HCT116 (cell line): Measurements from ENCODE around the gene SNTG2. TPM values are rescaled to one million over a fixed set of nuclear protein-coding genes. Genes with fewer than 3 reads are reported as not detected.

ENCODE experiments used
- ATAC-seq: fragments of 200-7000 bp; cut with Tn5 transposase; 2 replicates; pipeline ENCODE4 v1.9.1; 2020; ENCODE audit warnings: mild to moderate bottlenecking, moderate library complexity
- BruUV-seq: library from RNA; stranded (reverse); fragments of 400-500 nt; replicated peaks from 2 replicates; lab custom pipeline; 2021; lab: Mats Ljungman, UMichigan
- CTCF ChIA-PET: fragments of 300-600 bp; sonication (Branson Sonifier 250); formaldehyde crosslinking; loops from one replicate; lab custom pipeline; 2021; ENCODE audit warnings: antibody characterized with exemption; lab: Charles Lee
- POLR2A ChIA-PET: fragments of 300-600, 350-600 bp; sonication (Branson Sonifier 250); formaldehyde crosslinking; loops from one replicate; lab custom pipeline; 2021; ENCODE audit warnings: antibody characterized with exemption; lab: Charles Lee
- RAD21 ChIA-PET, 2 experiments: fragments of 300-600 bp; sonication (Branson Sonifier 250); formaldehyde crosslinking; loops; one replicate each; lab custom pipeline; 2023; ENCODE audit warnings: low total read pairs in 2 of 2; ENCODE audit not compliant: uncharacterized antibody in 2 of 2, unreplicated experiment in 2 of 2, low non-redundant PET in 1 of 2; lab: Charles Lee
- DNase-seq: peaks from one replicate; pipeline ENCODE4 v3.0.0-alpha.2; 2010; ENCODE audit warnings: low read depth, low spot score
- H2AFZ ChIP-seq: fragments of 200-600 bp; shearing (Covaris generic), sonication (generic); 2 replicates; pipeline ENCODE4 v1.6.1; 2017; ENCODE audit warnings: low read depth, mixed run types, mixed read lengths, antibody characterized with exemption, low read length; ENCODE audit not compliant: poor library complexity, severe bottlenecking
- H3K27ac ChIP-seq: 2 replicates; pipeline ENCODE4 v1.5.1; 2012; ENCODE audit warnings: low read depth, low read length
- H3K27me3 ChIP-seq: fragments of 200-600 bp; sonication (generic); 2 replicates; pipeline ENCODE4 v1.6.1; 2016; ENCODE audit warnings: mixed run types, low read length, mixed read lengths; ENCODE audit not compliant: insufficient read depth
- H3K36me3 ChIP-seq, 2 experiments: fragments of 200-500 bp in 1 of 2; fragments of 200-600 bp in 1 of 2; sonication (Bioruptor generic) in 1 of 2; sonication (generic) in 1 of 2; 2 replicates each; pipeline versions ENCODE4 v1.5.1 to v1.6.1; 2014 to 2016; ENCODE audit warnings: low read length in 2 of 2, inconsistent platforms in 1 of 2, mixed read lengths in 1 of 2, mixed run types in 1 of 2; ENCODE audit not compliant: insufficient read depth in 2 of 2, control insufficient read depth in 1 of 2
- H3K4me1 ChIP-seq, 2 experiments: fragments of 200-600 bp in 1 of 2; sonication (generic) in 1 of 2; 2 replicates each; pipeline versions ENCODE4 v1.5.1 to v1.6.1; 2012 to 2017; ENCODE audit warnings: low read length in 2 of 2, inconsistent platforms in 1 of 2, mild to moderate bottlenecking in 1 of 2, mixed read lengths in 1 of 2, mixed run types in 1 of 2, moderate library complexity in 1 of 2; ENCODE audit not compliant: insufficient read depth in 2 of 2, control insufficient read depth in 1 of 2
- H3K4me2 ChIP-seq: fragments of 200-600 bp; sonication (generic); 2 replicates; pipeline ENCODE4 v1.6.1; 2017; ENCODE audit warnings: mixed run types, low read length, mixed read lengths
- H3K4me3 ChIP-seq, 2 experiments: fragments of 200-600 bp in 1 of 2; sonication (generic) in 1 of 2; replicated peaks in 1 of 2; 2 replicates each; pipeline ENCODE4 v1.5.1; 2011 to 2016; ENCODE audit warnings: low read length in 2 of 2, control low read depth in 1 of 2, low read depth in 1 of 2, mild to moderate bottlenecking in 1 of 2, mixed read lengths in 1 of 2, mixed run types in 1 of 2
- H3K79me2 ChIP-seq: fragments of 200-600 bp; sonication (generic); 2 replicates; pipeline ENCODE4 v1.6.1; 2017; ENCODE audit warnings: mild to moderate bottlenecking, mixed run types, low read length, moderate library complexity, mixed read lengths; ENCODE audit not compliant: insufficient read depth
- H3K9ac ChIP-seq: fragments of 200-600 bp; sonication (generic); 2 replicates; pipeline ENCODE4 v1.6.1; 2016; ENCODE audit warnings: low read length, mixed read lengths
- H3K9me2 ChIP-seq: fragments of 200-600 bp; sonication (generic), shearing (Covaris generic); 2 replicates; pipeline ENCODE4 v1.6.1; 2017; ENCODE audit warnings: mixed run types, mild to moderate bottlenecking, moderate library complexity; ENCODE audit not compliant: insufficient read depth
- H3K9me3 ChIP-seq, 2 experiments: fragments of 200-500 bp in 1 of 2; fragments of 200-600 bp in 1 of 2; sonication (Bioruptor generic) in 1 of 2; sonication (generic) in 1 of 2; 2 replicates each; pipeline ENCODE4 v1.6.1; 2014 to 2017; ENCODE audit warnings: low read length in 2 of 2, mixed read lengths in 2 of 2, inconsistent platforms in 1 of 2, low read depth in 1 of 2, mild to moderate bottlenecking in 1 of 2, mixed run types in 1 of 2, moderate library complexity in 1 of 2; ENCODE audit not compliant: control insufficient read depth in 1 of 2, insufficient read depth in 1 of 2
- H4K20me1 ChIP-seq: fragments of 200-600 bp; sonication (generic), shearing (Covaris generic); 2 replicates; pipeline ENCODE4 v1.6.1; 2017; ENCODE audit warnings: mixed run types, mild to moderate bottlenecking, moderate library complexity; ENCODE audit not compliant: insufficient read depth
- ELF1 ChIP-seq: IDR thresholded peaks from 2 replicates; pipeline ENCODE4 v1.6.1; 2012; ENCODE audit warnings: low read depth, borderline replicate concordance
- RAD21 ChIP-seq: IDR thresholded peaks from 2 replicates; pipeline ENCODE4 v1.6.1; 2012; ENCODE audit warnings: low read depth, mild to moderate bottlenecking
- ZNF274 ChIP-seq: fragments of 200-500 bp; sonication (Bioruptor generic); IDR thresholded peaks from 2 replicates; pipeline ENCODE4 v1.6.1; 2014; ENCODE audit warnings: mild to moderate bottlenecking, low read depth, low read length, inconsistent platforms
- intact Hi-C: fragments of 100-400 bp; cut with micrococcal nuclease; formaldehyde crosslinking; loops from 2 replicates; pipeline ENCODE4 v1.10.0; 2022
- total RNA-seq: library from RNA; stranded (reverse); gene quantifications from one replicate; pipeline ENCODE4 v1.2.1, GENCODE V29; 2021; ENCODE audit not compliant: unreplicated experiment
- TF ChIP-seq, protein P1 (sequence below), 3 experiments: fragments of 200-600 bp in 1 of 3; sonication (generic) in 1 of 3; IDR thresholded peaks in 2 of 3; conservative IDR thresholded peaks in 1 of 3; 2 replicates each; pipeline ENCODE4 v1.5.1; 2012 to 2017; ENCODE audit warnings: low read depth in 2 of 3, low read length in 2 of 3, antibody characterized with exemption in 1 of 3, borderline replicate concordance in 1 of 3, control low read depth in 1 of 3, mild to moderate bottlenecking in 1 of 3, mixed read lengths in 1 of 3, mixed run types in 1 of 3, moderate library complexity in 1 of 3; ENCODE audit not compliant: insufficient read depth in 1 of 3
- TF ChIP-seq, protein P2 (sequence below): IDR thresholded peaks from 2 replicates; pipeline ENCODE4 v1.6.1; 2012

SNTG2 gene
- total RNA-seq, 1 experiment from 2014 or later, result not detected

DNA sequence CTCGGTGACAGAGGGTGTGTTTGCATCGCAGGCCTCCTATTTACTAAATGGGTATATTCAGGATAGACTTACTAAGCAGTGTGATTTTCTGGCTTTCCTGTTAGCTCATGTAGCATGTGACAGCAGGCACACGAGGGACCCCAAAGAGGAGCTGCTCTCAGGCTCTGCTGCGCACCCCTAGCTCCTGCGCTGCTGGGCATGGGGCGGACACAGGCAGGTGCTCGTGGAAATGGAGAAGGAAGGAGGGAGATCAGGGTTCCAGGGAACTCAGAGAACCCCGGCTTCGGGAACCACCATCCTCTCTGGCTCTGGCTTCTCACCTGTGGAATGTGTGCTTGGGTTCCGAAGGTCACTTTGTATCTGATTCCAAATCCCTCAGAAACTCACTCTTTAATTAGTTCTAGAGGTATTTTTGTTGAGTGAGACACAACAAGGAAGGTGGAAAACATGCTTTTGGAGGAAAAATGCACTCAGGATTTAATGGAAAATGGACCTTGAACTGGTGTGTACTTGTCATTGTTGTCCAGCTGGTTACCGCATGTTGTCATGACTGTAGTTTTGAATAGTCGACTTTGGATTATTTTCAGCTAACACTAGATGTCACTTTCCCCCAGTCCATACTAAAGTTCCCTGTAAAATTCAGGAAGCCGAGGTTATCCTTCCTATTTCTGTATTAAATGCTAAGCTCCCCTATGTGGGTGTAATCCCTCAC, 3.5 kb downstream of the SNTG2 start:
- Histone ChIP-seq H2AFZ (no peak overlapping the region), H3K4me3 (no peak overlapping the region), H3K9ac (no peak overlapping the region), H3K27me3 (peaks cover 12% of the 10 kb centered on the region; the same call in 1 of the 2 replicates), H3K36me3 (no peaks in the 10 kb centered on the region), H4K20me1 (no peaks in the 10 kb centered on the region), H3K9me3 (no peaks in the 10 kb centered on the region), H3K79me2 (no peaks in the 10 kb centered on the region), H3K27ac (no peak overlapping the region), H3K4me1 (no peaks in the 10 kb centered on the region), H3K4me2 (no peak overlapping the region), H3K9me2 (no peaks in the 10 kb centered on the region)
- DNase-seq, result no peak
- BruUV-seq, result no TSS peak
- ChIA-PET POLR2A (no interaction called here), RAD21 (interaction anchor here in 1 of 2 experiments (0.6 to 1.0 kb wide), 3 partner anchors 187 to 1779 kb away, joined by 3 to 4 read pairs (median 3); no protein-coding TSS in a partner anchor), CTCF (interaction anchor here (0.6 to 2.5 kb wide), 5 partner anchors 240 to 597 kb away, joined by 3 to 12 read pairs (median 3); no protein-coding TSS in a partner anchor)
- intact Hi-C loops, result loop anchor here (1.0 kb wide), 2 partner anchors 182 to 592 kb away; no protein-coding TSS in a partner anchor
- TF ChIP-seq, protein P1, sequence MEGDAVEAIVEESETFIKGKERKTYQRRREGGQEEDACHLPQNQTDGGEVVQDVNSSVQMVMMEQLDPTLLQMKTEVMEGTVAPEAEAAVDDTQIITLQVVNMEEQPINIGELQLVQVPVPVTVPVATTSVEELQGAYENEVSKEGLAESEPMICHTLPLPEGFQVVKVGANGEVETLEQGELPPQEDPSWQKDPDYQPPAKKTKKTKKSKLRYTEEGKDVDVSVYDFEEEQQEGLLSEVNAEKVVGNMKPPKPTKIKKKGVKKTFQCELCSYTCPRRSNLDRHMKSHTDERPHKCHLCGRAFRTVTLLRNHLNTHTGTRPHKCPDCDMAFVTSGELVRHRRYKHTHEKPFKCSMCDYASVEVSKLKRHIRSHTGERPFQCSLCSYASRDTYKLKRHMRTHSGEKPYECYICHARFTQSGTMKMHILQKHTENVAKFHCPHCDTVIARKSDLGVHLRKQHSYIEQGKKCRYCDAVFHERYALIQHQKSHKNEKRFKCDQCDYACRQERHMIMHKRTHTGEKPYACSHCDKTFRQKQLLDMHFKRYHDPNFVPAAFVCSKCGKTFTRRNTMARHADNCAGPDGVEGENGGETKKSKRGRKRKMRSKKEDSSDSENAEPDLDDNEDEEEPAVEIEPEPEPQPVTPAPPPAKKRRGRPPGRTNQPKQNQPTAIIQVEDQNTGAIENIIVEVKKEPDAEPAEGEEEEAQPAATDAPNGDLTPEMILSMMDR (IDR thresholded peaks at IDR 0.05 in 2 of 3, conservative IDR thresholded peaks at IDR 0.05 in 1 of 3; ENCODE audit: borderline replicate concordance in 1 of 3, insufficient read depth in 1 of 3, low read depth in 2 of 3, low read length in 2 of 3), result peak in 2 of 3 experiments; percentile 12 to 22; a peak in 1 of 6 replicates
- TF ChIP-seq, protein P2, sequence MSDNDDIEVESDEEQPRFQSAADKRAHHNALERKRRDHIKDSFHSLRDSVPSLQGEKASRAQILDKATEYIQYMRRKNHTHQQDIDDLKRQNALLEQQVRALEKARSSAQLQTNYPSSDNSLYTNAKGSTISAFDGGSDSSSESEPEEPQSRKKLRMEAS, result no peak
- no peak for TF ChIP-seq ZNF274
- TF ChIP-seq RAD21, result peak; percentile 62
- no peak for TF ChIP-seq ELF1
- ATAC-seq, result peak; percentile 62; the same call in 1 of the 2 replicates
